Hematopoietic multipotent progenitor cell treated with erythropoietin and hydrocortisone succinate and interleukin-3 and kit ligand, for 8 days (in vitro differentiated cells): Measurements from ENCODE around the gene ADCY1.
A peak's percentile ranks its signal among the peaks of the same experiment; 100 is the strongest.
"Not testable (repeated sequence)": the region's sequence is repeated elsewhere in the genome, so short reads cannot be mapped to it uniquely, and the experiment has no call there.

Source experiments
- DNase-seq: peaks from one replicate; pipeline ENCODE4 v3.0.0-alpha.2; 2015

ADCY1 gene

DNA sequence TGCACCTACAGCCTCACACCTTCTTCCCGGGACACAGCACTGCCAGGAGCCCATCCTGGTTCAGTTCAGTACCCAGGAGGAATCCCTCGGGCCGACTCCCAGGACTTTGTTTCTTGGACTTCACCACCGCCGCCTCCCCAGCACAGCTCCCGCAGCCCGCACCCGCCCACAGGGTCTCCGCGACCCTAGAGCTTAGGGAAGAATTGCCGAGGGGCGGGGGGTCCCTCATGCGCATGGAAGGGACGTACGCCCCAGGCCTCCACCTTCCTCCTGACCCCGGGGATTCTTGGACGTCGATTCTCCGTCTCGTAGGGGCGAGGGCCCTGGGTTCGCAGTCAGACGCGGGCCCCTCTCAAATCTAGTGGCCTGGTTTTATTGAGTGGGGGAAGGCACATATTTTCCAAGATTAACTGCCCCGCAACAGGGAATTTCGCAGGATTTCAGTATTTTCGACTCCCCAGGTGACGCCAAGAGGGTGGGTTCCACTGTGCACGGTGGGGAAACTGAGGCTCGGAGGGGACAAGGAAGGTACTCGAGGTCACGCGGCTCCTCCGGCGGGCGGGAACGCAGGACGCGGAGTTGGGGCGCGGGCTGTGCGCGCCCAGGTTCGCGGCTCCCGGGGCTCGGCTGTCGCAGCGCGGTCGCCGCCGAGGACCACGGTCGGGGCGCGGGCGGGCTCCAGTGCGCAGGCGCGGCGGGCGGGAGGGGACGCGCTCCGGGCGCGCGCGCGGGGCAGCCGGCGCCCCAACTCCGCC, at the start of gene ADCY1:
TSS of gene ADCY1 (plus strand) at position 708 of the 755 bp plus-strand sequence. CDS start 176 bp downstream, outside the sequence.
- peak; percentile 16 for DNase-seq

DNA sequence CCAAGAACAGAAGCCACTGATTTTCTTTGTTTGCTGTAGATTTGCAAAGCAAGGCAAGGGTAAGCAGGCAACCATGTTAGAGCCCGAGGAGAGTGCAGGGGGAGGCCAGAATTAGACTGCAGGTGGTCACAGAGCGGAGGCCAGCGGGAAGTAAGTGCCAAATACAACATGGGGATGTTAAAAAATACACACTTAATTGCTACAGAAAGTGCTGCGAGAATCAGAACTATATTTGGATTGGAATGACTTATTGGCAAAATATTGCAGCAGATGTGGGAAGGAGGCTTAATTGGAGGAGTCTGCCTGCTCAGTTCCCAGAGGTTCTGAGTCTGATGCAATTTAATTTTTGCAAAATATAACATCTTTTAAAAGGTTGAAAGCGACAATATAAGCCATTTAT, 49.7 kb upstream of the ADCY1 start:
- DNase-seq: no peak

- DNase-seq: no peak
Observed at GRCh38 chr7:45525057-45525456, 49.1 kb upstream of the ADCY1 start.

GRCh38 chr7:45543473-45543872, 30.7 kb upstream of the ADCY1 start:
- DNase-seq: no peak

DNA sequence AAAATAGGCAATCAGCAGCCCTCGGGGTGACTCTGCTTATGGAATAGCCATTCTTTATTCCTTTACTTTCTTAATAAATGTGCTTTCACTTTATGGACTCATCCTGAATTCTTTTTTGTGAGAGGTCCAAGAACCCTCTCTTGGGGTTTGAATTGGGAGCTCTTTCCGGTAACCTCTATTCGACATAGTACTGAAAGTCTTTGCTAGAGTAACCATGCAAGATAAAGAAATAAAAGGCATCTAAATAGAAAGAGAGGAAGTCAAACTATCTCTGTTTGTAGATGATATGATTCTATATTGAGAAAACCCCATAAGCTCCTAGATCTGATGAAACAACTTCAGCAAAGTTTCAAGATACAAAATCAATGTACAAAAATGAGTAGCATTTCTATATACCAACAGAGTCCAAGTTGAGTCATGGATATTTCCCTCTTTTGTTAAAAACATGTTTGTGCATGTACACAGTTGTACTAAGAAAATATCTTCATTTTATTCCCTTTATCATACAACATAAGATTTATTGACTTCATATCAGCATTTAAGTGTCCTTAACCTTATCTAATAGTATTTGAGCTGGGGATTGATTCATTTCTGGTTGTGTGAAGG, 29.0 kb upstream of the ADCY1 start:
- not testable (repeated sequence) for DNase-seq

GRCh38 chr7:45548917-45549316, 25.3 kb upstream of the ADCY1 start:
- DNase-seq: not testable (repeated sequence)

DNA sequence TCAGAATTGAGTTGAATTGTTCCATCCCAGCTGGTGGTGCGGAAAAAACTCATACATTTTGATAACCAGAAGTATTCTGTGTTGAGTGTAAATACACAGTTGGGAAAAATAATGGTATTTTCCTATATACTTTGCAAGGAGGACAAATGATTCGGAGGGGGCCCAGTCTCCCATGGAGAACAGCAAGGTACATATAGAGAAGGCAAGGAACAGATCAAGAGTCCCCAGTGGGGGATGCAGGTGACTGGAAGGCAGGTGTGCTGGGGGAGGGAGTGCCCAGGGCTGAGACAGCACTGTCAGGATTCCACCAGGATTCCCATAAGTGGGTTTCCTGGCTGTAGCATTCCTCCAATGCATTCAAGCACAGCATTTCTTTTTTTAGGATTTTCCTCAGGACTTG, 10.8 kb upstream of the ADCY1 start:
- DNase-seq: no peak

- no peak for DNase-seq
Observed at GRCh38 chr7:45563941-45564461, 10.2 kb upstream of the ADCY1 start.

DNA sequence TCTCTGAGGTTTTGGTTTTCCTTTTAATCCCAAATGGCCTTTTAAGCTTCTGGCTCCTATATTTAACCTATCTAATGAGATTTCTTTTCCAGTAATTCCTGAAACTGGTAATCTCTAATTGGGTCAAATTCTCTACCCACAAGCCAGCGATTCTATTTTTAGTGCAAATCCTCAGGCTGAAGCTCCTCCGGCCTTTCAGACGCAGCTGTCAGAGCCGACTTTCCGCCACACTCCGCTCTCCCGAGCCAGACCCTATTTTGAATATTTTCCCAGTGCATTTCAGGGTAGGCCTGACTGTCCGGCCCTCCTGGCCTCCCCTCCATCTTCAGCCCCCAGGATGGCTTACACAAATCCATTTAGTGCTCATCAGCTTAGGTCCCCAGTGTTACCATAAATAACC, 9.7 kb upstream of the ADCY1 start:
- DNase-seq: no peak

DNA sequence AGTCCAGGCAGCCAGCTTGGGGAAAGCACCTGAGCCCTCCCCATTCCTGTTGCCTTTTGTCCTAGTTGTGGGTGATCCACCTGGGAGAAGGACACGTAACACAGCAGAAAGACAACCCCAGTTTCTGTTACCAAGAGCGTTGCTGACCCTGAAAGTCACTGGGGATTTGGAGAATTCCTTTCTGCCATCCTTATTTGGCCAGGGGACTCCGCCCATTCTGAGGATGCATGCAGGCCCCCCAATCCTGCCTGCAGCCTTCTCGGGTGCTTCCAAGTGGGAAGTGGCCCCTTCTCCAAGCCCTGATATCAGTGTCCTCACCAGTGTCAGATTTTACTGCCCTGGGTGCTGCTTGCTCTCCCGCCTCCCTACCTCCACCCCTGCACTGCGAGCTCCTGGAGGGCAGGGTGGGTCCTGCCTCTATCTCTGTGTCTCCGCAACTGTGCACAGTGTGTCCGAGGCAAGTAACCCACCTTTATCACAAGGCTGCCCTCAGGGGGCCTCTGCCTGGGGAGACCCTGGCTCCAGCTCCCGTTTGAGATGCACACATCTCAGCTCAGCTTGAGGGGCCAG, 9.2 kb upstream of the ADCY1 start:
- no peak for DNase-seq

DNA sequence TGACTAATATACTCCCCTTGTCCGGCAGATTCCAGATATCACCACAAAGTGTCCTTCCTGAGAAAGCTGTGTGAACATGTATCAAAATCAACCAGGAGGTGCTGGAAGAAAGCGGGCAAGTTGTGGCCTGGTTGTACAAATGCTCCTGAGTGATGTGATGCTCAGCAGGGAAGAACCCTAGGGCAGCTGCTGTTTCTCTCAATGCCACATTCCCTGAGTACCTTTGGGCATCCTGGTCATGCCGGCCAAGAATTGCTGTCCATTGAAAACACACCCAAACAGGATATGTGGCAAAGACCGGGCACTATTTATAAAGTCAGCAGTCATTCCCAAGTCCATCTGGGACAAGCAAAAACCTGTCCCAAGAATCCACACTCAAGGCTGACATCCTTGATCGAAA, 7.8 kb upstream of the ADCY1 start:
- no peak for DNase-seq

DNA sequence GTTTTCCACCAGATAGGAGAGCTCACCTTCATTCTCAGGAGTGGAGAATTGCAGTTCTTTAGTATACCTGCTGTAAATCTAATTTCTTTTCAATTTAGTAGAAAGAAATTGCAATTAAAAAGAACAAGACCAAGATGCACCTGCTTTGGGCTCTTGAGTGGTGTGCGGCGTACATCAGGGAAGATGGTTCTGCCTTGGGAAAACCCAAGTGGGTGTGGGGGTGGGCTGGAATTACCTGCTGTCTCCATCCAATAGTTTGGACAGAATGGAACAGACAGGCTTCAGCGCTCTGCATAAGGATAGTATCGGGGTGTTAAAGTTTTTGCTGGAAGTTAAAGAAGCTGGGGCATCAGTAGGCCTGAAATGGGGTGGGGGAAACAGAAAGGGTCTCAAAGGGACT, 7.2 kb upstream of the ADCY1 start:
- DNase-seq: no peak

DNA sequence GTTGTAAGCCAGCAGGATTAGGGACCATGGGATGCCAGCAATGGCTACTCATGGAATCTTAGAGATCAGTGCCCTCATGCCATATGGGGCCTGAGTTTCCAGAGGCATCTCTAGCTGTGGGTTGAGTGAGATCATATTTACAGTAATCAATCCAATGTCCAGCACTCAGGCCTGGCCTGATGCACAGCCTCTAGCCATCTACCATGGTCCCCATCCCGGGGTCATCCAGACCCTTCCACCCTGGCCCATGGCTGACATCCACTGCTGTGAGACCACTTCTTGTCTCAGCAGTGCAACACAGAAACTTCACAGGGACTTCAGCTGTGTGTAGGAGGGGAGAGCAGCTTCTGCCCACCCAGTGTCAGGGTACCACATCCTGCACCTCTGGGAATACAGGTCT, 6.5 kb upstream of the ADCY1 start:
- no peak for DNase-seq

DNA sequence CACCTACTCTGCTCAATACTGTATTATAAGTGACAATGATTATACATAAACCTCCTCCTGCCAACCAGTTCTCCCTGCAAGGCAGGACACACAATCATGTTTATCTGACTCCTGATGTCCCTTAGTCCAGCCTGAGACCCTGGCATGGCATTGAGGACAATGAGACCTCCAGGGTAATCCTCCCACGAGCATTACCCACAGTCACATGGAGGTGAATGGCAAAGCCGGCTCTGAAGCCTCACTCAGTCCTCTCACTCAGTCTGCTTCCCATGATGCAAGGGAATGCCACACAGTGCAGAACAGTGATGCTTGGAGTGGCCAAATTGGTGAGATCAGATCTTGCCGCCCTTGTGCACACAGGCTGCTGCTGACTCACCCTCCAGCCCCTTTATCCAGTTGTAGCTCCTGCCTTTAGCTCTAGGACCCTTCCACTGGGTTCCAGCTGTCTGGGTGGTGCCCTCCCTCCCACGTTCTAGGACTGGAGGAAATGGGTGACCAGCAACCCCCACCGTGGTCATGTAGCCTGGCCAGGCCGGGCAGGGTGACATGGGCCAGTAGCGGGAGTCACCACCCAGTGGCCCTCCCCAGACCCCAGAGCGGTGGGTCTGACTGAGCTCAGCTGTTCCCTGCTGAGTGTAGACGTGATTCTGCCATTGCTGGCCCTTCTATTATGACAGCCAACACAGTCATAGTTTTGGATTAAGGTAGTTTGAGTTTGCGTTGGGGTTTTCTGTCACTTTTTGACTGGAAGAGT, 5.5 kb upstream of the ADCY1 start:
- no peak for DNase-seq

GRCh38 chr7:45569290-45569685, 4.9 kb upstream of the ADCY1 start:
- DNase-seq: no peak

DNA sequence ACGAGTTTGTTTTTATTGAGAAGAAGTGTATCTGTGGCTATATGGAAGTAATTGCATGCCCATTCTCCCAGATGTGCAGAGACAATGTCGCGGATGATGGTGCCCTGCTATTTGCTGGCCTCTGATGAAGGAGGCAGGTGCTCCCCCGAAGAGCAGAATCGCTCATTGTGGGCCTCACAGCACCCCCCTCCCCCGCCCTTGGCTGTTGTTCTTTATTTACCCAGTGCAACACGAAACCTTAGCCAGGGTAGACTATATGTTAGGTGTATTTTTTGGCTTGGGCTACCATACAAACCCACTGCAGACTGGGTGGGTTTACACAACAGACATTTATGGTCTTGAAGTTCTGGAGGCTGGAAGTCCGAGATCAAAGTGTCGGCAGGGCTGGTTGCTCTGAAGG, 3.4 kb upstream of the ADCY1 start:
- no peak for DNase-seq

- DNase-seq: no peak
Observed at GRCh38 chr7:45573204-45573603, 964 bp upstream of the ADCY1 start.

- no peak for DNase-seq
Observed at GRCh38 chr7:45574416-45574668, 174 bp downstream of the ADCY1 start.

GRCh38 chr7:45574669-45575500, 717 bp downstream of the ADCY1 start:
- peak; percentile 51 for DNase-seq

DNA sequence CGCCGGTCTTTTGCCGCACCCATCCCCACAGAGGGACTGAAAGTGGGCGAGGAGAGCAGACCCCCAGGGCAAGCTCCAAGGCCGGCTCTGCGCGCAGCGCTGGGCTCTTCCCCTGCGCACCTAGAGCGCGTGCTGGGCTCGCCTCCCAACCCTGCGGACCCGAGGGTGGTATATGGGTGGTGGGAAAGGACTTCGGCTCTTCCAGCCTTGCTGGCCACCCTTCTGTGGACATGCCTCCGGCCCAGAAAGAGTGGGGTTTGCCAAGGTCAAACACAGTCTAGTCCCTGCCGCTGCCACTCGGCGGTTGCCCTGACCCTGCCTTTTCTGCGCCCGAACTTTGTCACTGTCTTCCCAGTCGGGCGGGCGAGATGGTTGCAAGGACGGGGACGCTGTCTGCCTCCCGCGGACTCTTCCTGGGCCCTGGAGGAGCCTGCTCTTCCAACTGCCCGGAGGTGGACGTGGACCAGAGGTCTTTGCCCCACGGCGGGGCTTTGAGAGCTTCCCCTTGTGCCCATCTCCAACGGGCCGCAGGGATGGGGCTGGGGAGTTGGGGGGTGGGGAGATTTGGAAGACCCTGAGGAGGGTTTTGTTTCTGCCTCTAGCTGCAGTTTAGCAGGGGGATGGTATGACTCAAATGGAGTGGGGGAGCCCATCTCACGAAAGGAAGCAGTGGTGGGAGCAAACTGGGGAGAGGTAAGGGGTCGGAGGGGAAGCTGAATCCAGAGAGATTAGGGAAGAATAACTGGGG, 1.5 kb downstream of the ADCY1 start:
- DNase-seq: no peak

DNA sequence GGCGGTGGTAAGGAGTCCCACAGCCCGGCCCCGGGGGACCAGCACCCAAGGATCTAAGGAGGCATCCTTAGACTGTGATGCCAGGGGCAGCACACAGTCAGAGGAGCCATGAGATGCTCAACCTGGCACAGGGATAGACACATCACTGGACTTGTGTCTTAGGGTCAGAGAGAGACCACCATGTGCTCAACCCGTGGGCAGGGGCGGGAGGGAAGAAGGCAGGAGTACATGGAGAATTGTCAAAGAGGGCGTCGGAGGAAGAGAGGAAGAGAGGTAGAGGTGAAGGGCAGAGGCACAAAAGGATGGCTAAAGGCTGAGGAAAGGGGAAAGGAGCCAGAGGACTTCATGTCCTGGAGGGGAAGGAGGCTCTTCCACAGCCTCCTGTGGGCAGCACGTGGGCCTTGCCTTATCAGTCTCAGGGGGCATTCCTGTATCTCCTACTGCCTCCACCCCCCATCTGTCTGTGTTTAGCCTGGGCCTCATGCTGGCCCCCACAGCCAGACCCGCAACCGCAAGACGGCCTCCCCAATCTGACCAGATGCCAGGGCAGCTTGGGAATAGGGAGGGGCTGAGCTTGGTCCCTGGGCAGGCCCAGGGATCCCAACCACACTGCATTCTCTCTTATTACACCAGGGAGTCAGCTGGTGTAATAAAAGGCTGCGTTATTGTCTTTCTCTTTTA, 2.2 kb downstream of the ADCY1 start:
- no peak for DNase-seq
